ENCODE measurements around the gene MTG2.

The MTG2 gene

DNA sequence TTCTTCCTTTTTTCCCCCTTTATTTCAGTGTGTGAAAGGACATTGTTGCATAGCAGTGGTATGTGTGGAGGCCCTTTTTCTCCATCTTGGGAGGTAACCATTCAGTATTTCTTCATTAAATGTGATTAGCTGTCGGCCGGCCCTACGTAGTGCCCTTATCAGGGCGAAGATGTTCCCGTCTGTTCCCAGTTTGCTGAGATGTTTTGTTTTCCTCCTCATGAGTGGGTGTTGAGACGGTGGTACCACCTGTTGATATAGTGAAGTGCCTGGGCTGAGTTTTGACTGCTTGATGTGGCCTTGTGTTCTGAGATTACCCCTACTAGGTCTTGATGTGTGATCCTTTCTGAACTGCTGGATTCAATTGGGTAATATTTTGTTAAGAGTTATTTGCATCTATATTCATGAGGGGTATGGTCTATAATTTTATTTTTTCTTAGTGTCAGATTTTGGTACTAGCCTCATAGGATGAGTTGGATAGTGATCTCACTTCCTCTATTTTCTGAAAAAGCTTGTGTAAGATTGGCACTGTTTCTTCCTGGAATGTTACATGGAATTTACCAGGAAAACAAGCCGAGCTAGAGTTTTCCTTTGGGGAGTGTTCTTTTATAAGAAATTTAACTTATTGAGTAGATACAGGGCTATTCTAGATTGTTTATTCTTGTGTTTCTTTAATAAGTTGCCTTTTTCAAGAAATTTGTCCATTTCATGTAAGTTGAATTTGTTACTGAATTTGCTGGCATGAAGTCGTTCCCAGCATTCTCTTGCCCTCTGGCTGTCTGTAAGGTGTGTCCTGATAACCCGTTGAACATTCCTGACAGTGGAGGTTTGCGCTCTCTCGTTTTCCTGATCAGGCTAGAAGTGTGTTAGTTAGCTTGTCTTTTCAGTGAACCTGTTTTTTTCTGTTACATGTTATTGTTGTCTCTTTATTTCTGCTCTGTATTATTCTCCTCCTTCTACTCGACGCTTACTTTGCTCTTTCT lies 4.3 kb downstream of the MTG2 start:
- DNase-seq = no peak

DNA sequence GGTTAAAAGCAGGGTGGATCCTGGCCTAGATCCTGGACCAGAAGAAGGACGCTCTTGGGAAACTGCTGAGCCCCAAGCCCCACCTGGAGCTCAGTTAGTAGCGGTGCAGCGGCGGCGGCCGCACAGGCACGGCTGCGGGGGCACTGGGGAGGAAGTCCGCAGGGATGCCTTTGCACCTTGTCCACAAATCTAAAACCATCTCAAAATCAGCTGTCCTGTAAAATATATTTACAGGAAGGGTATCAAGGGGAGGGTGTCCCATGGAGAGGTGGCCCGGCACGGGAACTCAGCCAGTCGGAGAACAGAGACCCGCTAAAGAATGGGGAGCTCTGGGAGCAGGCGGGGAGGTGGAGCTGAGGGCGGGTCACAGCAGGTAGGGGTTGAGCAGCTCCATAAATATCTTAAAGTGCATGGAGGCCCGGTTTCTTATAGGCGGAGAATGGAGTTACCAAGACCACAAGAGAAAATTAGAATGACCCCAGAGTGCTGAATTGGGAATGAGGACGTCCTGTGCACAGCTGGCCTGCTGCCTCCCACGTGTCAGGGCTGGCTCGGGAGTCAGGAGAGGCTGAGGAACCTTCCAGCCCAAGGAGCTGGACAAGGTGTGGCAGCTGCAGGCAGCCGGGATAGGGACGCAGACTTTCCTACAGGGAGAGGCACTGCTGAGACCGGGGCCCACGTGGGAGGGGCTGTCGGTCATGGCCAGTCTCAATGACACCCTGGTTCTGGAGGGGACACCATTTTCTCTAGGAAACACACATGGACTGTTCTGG lies 8.0 kb downstream of the MTG2 start:
- DNase-seq = no peak

DNA sequence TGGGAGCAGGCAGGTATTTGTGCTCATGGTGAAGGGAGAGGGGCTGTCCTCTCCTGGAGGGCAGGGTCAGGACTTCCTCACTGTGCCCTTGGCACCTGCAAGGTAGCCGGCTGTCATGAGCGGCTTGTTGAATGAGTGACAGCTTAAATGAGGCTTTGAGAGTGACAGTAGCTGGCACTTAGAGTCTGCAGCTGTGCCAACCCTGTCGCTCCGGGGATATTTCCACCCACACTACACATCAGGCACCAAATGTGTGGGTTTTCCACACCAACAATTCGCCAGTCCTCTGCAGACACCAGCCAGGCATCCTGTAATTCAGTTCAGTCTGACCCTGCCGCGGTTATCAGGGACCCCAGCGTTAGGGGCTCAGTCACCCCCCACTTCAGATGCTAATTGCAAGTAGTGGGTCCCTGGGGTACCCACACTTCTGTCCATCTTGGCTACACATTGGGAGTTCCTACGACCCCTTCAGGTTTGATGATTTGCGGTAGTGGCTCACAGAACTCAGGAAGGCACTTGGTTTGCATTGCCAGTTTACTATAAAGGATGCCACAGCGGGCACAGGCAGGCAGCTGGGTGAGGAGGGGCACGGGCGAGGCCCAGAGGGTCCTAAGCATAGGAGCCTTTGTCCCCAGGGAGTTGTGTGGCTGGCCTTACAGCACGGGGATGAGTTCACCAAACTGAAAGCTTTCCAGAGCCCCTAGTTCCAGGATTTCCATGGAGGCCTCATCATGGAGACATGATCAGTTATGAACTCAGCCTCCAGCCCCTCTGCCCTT lies 9.1 kb downstream of the MTG2 start:
- DNase-seq = no peak

DNA sequence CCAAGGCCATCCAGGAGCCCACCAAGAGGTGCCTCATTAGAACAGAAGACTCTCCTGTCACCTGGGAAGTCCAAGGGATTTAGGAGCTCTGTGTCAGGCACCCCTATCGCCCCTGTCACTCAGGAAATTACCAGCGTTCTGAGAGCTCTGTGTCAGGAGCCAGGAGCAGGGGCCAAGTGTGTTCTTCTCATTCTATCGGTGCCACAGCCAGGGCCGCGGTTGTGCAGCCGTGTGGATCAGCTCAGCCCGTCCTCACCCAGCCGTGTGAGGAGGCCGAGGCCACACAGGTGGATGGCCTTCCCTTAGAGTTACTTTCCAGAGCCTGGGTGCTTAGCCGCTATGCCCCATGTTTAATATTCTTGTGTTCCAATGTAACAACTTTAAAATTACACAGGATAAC lies 9.8 kb downstream of the MTG2 start:
- no peak for DNase-seq

DNA sequence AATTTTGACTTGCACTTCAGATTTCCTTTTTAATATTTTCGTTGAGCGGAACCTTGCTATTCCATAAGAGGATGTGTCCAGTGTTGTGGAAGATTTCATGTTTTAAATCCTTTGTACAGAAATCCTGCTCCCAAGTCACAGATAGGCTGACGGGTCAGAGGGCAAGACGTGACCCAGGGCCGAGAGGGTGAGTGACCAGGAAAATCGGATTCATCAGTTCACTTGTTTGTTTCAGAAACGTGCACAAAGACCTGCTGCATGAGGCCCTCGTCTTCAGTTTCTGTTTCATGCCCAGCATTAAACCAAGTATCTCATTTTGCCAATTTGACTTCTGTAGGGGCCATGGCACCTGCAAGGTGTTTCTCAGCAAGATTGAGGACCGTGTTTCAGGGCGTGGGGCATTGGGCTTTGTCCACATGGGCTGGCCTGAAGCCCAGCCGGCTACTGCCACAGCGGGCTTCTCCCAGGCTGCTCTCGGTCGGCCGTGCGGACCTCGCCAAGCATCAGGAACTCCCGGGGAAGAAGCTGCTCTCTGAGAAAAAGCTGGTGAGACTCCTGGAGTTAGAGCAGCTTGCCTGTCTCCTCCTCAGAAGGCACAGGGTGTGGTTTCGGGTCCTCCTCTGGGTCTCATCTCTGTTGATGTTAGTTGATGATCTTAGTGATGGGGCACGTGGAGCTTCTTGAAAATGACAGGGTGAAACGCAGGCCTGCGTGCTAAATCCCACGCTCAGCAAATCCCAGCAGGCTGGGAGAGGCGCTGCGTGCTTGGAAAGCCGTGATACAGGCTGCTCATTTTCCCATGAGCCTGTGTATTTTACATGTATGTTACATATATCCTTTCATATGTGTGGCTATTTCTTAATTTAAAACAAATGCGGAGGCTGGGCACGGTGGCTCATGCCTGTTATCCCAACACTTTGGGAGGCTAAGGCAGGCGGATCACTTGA lies 10.5 kb downstream of the MTG2 start:
- no peak for DNase-seq

DNA sequence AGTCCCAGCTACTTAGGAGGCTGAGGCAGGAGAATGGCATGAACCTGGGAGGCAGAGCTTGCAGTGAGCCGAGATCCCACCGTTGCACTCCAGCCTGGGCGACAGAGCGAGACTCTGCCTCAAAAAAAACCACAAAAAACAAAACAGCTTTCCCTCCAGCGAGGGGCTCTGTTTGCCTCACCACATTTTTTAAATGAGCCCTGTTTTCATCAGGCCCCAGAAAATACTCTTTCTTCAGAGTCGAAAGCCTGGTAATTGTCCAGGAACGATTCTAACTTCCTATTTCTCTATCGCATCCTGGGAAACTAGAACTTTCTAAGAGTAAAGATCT lies 12.2 kb downstream of the MTG2 start:
- no peak for DNase-seq

DNA sequence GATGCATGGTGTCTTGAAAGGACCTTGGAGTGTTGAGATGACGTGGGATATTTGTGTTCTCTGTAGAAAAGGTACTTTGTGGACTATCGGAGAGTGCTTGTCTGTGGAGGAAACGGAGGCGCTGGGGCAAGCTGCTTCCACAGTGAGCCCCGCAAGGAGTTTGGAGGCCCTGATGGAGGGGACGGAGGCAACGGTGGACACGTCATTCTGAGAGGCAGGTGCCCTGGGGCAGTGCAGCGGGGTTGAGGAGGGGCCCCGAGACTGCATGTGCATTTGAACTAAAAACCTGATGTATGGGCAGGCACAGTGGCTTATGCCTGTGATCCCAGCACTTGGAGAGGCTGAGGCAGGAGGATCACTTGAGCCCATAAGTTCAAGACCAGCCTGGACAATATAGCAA lies 12.9 kb downstream of the MTG2 start:
- no peak for DNase-seq

DNA sequence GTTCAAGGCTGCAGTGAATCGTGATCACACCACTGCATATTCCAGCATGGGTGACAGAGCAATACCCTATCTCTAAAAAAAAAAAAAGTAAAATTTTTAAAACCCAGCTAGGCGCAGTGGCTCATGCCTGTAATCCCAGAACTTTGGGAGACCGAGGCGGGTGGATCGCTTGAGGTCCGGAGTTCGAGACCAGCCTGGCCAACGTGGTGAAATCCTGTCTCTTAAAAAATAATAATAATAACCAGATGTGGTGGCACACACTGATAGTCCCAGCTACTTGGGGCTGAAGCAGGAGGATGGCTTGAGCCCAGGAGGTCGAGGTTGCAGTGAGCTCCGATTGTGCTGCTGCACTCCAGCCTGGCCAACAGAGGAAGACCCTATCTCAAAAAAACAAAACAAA lies 13.5 kb downstream of the MTG2 start:
- no peak for DNase-seq

DNA sequence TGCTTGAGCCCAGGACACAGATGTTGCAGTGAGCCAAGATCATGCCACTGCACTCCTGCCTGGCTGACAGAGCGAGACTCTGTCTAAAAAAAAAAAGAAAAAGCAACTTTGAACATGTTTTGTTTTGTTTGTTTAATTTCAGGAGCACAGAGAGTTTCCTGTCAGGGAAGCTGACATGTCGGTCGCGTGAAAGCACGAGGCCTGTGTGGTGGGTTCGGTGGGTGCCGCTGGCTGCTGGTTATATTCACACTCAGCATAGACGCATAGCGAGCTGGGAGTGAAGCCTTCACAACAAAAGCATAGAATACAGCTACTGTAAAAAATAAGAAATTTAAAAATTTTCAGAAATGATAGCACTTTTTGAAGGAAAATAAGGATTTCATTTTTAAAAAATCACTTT lies 14.5 kb downstream of the MTG2 start:
- no peak for DNase-seq

DNA sequence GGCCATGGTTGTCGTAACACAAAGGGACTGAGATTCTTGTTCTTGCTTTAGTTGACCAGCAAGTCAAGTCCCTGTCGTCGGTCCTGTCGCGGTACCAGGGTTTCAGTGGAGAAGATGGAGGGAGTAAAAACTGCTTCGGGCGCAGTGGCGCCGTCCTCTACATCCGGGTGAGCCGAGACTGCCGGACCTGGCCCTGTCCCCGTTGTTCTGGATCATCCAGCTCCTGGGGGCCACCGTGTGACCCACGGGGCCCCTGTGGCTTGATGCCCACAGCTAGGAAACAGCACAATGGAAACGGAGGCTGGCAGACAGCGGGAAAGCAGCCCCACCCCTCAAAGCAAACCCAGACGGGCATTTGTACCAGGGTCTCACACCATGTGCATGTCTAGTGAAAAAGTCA lies 15.0 kb downstream of the MTG2 start:
- DNase-seq = no peak

DNA sequence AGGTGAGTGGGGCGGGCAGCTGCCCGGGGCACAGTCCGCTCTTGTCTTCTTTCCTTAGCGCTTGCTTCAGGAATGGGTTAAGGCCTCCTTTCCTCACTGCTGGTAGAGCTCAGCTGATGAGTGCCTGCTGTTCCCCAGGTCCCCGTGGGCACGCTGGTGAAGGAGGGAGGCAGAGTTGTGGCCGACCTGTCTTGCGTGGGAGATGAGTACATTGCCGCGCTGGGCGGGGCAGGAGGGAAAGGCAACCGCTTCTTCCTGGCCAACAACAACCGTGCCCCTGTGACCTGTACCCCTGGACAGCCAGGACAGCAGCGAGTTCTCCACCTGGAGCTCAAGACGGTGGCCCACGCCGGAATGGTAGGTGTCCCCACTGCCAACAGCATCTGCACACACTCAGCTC lies 15.7 kb downstream of the MTG2 start:
- DNase-seq = no peak

DNA sequence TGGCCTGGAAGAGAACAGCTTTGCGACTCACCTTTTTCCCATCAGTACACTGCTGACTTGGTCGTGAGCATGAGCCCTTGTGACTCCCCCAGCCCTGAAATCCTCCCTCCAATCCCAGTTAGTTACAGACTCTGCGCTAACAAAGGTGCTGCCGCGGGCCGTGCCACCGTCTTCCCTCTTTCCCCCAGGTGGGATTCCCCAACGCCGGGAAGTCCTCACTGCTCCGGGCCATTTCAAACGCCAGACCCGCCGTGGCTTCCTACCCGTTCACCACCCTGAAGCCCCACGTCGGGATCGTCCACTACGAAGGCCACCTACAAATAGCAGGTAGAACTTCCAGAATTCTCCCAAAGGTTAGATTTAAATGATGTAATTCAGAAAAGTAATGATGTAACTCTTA lies 16.1 kb downstream of the MTG2 start:
- DNase-seq = no peak

DNA sequence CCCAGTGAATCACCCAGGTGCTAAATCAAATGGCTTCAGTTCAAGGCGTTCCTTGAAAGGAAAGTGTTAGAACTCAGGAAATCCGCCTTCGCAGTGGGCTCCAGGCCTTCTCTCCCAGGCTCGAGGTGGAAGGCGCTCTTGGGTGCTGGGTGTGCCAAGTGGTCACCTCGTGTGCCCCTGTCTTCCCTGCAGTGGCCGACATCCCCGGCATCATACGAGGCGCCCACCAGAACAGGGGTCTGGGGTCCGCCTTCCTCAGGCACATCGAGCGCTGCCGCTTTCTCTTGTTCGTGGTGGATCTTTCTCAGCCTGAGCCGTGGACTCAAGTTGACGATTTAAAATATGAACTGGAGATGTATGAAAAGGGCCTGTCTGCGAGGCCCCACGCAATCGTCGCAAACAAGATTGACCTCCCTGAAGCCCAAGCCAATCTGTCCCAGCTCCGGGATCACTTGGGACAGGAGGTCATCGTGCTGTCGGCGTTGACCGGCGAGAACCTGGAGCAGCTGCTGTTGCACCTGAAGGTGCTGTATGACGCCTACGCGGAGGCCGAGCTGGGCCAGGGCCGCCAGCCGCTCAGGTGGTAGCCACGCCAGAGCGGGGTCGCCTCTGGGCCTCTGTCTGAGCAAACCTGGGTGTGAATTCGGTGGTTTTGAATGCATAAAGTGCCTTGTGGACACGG lies 17.8 kb downstream of the MTG2 start:
- DNase-seq = no peak

DNA sequence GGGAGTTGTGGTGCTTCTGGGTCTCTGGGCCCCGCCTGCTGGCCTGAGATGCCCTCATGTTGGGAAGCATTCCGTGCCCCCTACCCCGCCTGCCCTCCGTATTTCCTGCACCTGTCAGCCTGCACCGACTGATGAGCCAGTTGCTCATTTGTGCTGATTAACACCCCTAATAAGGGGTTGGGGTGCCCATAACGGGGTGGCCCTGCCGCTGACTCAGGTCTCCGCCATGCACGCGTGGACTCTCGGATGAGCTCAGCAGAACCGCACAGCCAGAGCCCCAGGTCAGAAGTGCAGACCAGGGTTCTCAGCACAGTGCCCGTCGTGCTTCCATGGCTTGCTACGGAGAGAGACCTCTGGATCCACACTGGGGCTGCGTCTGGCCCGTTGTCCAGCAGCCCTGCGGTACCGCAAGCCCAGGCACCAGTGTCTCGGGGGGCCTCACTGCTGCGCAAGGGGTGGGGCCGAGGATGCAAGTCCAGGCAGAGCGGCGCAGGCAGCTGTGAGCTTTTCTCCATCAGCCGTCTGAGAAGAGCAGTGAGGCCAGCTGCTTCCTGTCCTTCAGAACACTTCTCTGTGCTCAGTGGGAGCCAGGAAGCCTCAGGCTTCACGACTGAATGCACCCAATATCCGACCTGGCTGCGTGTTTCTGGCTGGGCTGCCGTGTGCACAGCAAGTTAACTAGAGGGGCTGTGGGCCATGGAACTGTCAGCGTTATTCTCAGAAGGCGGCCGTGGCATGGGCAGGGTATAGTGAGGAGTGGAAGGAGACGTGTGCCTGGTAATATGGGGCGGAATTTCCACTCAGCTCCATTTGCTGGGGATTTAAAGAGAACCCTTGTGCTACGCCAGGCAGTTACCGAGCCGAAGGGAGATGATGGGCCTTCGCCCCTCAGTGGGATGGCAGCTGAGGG lies 18.6 kb downstream of the MTG2 start:
- no peak for DNase-seq

DNA sequence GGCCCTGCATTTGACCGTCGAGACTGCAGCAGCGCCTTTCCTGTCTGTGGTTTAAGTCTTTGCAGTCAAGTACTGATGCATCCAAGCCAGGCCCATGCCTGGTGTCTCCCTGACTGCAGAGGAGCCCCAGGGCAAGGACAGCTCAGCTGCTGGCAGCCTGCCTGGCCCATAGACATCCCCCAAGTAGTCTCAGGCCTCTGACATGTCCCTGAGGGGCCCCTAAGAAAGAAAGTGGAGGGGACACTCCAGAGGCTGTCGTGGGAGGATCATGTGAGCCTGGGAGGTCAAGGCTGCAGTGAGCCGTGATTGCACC lies 19.2 kb downstream of the MTG2 start:
- DNase-seq = no peak

DNA sequence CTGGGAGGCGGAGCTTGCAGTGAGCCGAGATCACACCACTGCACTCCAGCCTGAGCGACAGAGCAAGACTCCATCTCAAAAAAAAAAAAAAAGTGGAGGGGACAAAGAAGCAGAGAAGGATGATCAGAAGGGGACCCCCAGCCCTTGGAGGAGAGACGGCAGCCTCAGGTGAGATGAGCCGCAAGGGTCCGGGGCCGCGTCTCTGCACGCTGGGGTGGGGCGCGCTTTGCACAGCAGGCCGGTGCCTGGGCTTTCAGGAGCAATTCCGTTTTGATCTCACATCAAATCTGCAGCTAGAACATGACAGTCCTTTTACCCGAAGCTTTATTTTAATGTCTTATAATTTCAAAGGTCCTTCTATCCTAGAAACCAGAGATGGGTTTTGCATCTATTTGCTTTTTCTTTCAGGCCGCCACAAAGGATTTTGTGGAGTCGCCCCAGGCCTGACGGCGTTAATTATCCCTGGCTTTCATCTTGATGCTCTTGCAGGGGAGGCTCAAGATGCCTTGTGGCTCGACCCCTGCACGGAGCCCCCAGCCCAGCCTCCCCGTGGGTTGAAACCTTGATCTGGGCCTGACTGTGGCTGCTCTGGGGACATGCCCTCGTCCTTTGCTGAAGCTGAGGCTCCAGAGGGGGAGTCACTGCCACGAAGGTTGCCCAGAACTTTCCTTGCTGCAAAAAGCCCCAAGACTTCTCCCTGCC lies 20.0 kb downstream of the MTG2 start:
- DNase-seq = no peak

DNA sequence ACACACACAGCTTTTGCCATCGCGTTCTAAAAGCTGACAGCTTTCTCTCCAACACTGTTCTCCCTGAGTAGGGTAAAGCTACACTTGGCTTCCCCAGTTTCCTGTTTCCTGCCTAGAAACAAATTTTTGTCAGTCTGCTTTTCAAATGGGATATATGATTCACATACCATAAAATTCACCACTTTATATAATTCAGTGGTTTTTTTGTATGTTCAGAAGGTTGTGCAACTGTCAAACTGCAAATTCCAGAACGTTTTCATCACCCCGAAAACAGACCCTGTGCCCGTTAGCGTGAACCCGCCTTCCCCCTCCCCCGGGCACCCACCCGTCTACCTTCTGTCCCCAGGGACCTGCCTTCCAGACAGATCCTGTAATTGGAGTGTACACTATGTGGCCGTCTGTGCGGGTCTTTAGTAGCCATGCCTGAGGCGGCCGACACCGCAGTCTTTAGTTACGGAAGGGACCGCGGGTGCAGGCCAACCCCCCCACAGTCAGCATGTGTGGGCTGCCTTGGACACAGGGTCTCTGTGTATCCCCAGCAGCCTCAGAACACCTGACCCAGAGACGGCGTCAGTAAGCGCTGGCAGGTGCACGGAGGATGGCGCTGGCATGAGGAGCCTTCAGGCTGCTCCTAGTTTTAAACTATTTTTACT lies 20.7 kb downstream of the MTG2 start:
- DNase-seq = no peak

DNA sequence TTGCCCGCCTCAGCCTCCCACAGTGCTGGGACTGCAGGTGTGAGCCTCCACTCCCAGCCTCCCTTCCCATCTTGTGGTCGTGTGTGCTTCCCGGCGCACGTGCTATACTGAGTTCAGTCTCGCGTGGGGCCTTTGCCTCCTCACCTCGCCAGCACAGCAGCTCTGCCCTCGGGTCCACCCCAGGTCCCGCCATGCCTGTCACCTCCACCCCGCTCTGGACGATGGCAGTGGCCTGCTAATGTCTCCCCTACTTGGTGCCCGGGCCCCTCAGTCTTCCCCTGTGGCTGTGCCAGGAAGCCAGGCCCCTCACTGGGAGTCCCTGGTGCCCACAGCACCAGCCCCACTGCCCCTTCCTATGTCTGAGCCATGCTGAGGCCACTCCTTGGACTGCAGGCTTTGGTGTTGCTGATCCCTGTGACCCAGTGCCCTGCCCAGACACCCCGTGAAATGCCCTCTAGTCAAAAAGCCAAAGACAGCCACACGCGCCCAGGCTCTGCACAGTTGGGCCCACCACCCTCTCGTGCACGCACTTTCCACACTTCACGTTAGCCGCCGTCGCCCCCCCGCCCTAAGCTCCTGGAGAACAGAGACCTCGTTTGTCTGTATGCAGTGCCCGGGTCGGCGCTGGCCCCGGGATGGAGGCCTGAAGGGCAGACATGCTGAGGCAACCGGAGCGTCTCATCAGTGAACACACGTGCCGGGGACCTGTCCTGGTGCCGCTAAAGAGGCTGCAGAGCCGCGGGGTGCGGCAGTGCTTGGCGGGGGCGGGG lies 23.0 kb downstream of the MTG2 start:
- DNase-seq = no peak

DNA sequence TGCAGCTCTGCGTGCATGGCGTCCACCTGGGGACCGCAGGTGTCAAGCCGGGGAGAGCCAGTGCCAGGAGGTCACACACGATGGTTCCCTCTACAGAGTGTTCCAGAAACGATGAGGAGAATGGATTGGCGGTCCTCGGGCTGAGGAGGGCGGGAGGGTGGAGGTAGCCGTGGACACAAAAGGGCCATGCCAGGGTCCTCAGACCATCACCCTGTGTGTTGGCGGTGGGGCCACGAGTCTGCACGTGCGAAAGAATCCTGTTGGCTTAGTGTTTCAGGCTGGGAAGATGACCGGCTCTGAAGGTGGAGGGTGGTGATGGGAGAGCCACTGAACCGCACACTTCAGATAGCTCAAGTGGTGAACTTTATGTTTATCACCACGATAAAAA lies 23.6 kb downstream of the MTG2 start:
- DNase-seq = no peak
